Measurements from ENCODE around the gene SLC9A9.

GRCh38 chr3:143521803-143522202 lies 326.5 kb downstream of the SLC9A9 start:
- TF ChIP-seq POLR2A (IDR thresholded peaks at IDR 0.05) = no peak
- no peak for TF ChIP-seq CTCF (IDR thresholded peaks at IDR 0.05)

Data from uterus (tissue), 2 donors.